ENCODE results near the gene VPS4B.
"Not testable (repeated sequence)": the region's sequence is repeated elsewhere in the genome, so short reads cannot be mapped to it uniquely, and the experiment has no call there.

Gene VPS4B

GRCh38 chr18:63366213-63367052, 55.8 kb downstream of the VPS4B start:
- WGBS (ENCODE audit: insufficient coverage), result 0% methylated on average over 51 of the region's 65 CpGs
- peaks cover 5 to 26% (median 20%) of the 10 kb centered on the region in 4 experiments for H3K4me1 ChIP-seq (ENCODE audit: control extremely low read depth in 1 of 4, control insufficient read depth in 4 of 4, insufficient read depth in 4 of 4, low read length in 3 of 4)
- DNase-seq, result peak; percentile 37 to 81 (median 73)
- H3K4me3 ChIP-seq (ENCODE audit: control insufficient read depth in 1 of 7, extremely low read depth in 1 of 7, insufficient read depth in 4 of 7, low read depth in 2 of 7, low read length in 6 of 7), result peak overlapping the region; percentile 74 to 99 (median 92)
- CTCF ChIA-PET, result interaction anchor here (0.8 to 3.2 kb wide), 6 partner anchors 9 to 72 kb away, joined by 3 to 15 read pairs (median 6); no protein-coding TSS in a partner anchor
- POLR2A ChIA-PET, result interaction anchor here (0.6 to 1.3 kb wide), 2 partner anchors 13 to 56 kb away, joined by 3 read pairs; partner anchors contain the start of gene VPS4B
- peak overlapping the region in 1 of 2 experiments; percentile 84 for H3K27ac ChIP-seq (ENCODE audit: insufficient read depth in 1 of 2, low read depth in 1 of 2, low read length in 2 of 2, poor library complexity in 1 of 2, severe bottlenecking in 2 of 2)
- H3K27me3 ChIP-seq (replicated peaks in 2 of 5; ENCODE audit: control insufficient read depth in 4 of 5, insufficient read depth in 5 of 5, low read length in 4 of 5), result no peaks in the 10 kb centered on the region
- H3K9me3 ChIP-seq (ENCODE audit: control extremely low read depth in 1 of 5, control insufficient read depth in 4 of 5, insufficient read depth in 2 of 5, low read depth in 1 of 5, low read length in 4 of 5), result peaks cover 0 to 7% (median 5%) of the 10 kb centered on the region in 5 experiments
- peaks cover 0 to 19% (median 7%) of the 10 kb centered on the region in 4 experiments for H3K36me3 ChIP-seq (ENCODE audit: control insufficient read depth in 4 of 4, insufficient read depth in 4 of 4, low read length in 3 of 4)

DNA sequence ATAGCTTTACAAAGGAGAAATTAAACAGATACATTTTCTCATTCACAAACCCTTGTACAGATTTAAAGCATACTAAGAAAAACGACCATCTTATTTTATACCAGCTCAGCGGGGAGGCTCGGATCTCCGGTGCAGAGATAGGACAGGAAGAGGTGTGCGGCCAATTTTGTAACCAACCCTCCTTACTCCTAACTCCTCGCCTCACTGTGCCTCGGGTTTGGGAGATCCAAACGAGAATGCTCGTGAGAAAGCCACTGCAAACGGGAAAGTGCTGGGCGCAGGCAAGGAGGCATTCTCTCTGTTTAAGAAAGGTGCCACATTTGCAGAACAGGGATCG, 56.4 kb downstream of the VPS4B start:
- ChIA-PET CTCF (interaction anchor here (0.8 to 3.2 kb wide), 6 partner anchors 8 to 73 kb away, joined by 3 to 15 read pairs (median 6); no protein-coding TSS in a partner anchor), POLR2A (interaction anchor here (0.7 to 1.3 kb wide), 2 partner anchors 57 to 62 kb away, joined by 3 read pairs; partner anchors contain the start of gene VPS4B)
- peaks cover 5 to 26% (median 20%) of the 10 kb centered on the region in 4 experiments for H3K4me1 ChIP-seq (ENCODE audit: control extremely low read depth in 1 of 4, control insufficient read depth in 4 of 4, insufficient read depth in 4 of 4, low read length in 3 of 4)
- H3K36me3 ChIP-seq (ENCODE audit: control insufficient read depth in 4 of 4, insufficient read depth in 4 of 4, low read length in 3 of 4), result peaks cover 0 to 23% (median 7%) of the 10 kb centered on the region in 4 experiments
- WGBS (ENCODE audit: insufficient coverage), result 3% methylated on average over 10 of the region's 12 CpGs
- no peaks in the 10 kb centered on the region for H3K27me3 ChIP-seq (replicated peaks in 2 of 5; ENCODE audit: control insufficient read depth in 4 of 5, insufficient read depth in 5 of 5, low read length in 4 of 5)
- peaks cover 0 to 7% (median 5%) of the 10 kb centered on the region in 5 experiments for H3K9me3 ChIP-seq (ENCODE audit: control extremely low read depth in 1 of 5, control insufficient read depth in 4 of 5, insufficient read depth in 2 of 5, low read depth in 1 of 5, low read length in 4 of 5)
- peak in 1 of 3 donors; percentile 1 for DNase-seq
- H3K27ac ChIP-seq (ENCODE audit: insufficient read depth in 1 of 2, low read depth in 1 of 2, low read length in 2 of 2, poor library complexity in 1 of 2, severe bottlenecking in 2 of 2), result no peak overlapping the region
- H3K4me3 ChIP-seq (ENCODE audit: control insufficient read depth in 1 of 7, extremely low read depth in 1 of 7, insufficient read depth in 4 of 7, low read depth in 2 of 7, low read length in 6 of 7), result peak overlapping the region; percentile 74 to 99 (median 92)

DNA sequence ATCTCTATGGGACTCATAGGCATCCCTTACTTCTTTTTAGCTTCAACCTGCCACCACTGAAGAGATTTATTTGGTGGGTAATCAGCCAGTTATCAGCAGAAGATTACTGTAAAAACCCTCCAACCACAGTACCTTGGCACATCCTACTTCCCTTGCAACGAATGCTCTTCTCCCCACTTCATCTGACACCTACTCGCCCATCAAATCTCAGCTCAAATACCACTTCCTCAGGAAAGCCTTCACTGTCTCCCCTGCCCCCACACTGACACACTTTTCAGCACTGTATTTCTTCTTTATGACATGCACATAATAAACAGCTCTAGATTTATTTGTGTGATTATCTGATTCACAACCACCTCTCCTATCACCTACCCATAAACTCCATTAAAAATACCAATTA, 58.3 kb downstream of the VPS4B start:
- Histone ChIP-seq H3K27ac (ENCODE audit: insufficient read depth in 1 of 2, low read depth in 1 of 2, low read length in 2 of 2, poor library complexity in 1 of 2, severe bottlenecking in 2 of 2) (no peak overlapping the region), H3K4me3 (ENCODE audit: control insufficient read depth in 1 of 7, extremely low read depth in 1 of 7, insufficient read depth in 4 of 7, low read depth in 2 of 7, low read length in 6 of 7) (no peak overlapping the region), H3K27me3 (replicated peaks in 2 of 5; ENCODE audit: control insufficient read depth in 4 of 5, insufficient read depth in 5 of 5, low read length in 4 of 5) (no peaks in the 10 kb centered on the region), H3K36me3 (ENCODE audit: control insufficient read depth in 4 of 4, insufficient read depth in 4 of 4, low read length in 3 of 4) (peaks cover 6 to 33% (median 17%) of the 10 kb centered on the region in 4 experiments), H3K4me1 (ENCODE audit: control extremely low read depth in 1 of 4, control insufficient read depth in 4 of 4, insufficient read depth in 4 of 4, low read length in 3 of 4) (peaks cover 5 to 26% (median 20%) of the 10 kb centered on the region in 4 experiments), H3K9me3 (ENCODE audit: control extremely low read depth in 1 of 5, control insufficient read depth in 4 of 5, insufficient read depth in 2 of 5, low read depth in 1 of 5, low read length in 4 of 5) (peaks cover 0 to under 1% (median 0%) of the 10 kb centered on the region in 5 experiments)
- ChIA-PET POLR2A (no interaction called here), CTCF (interaction anchor here (0.9 to 3.2 kb wide), 4 partner anchors 41 to 75 kb away, joined by 3 to 15 read pairs (median 4); no protein-coding TSS in a partner anchor)
- DNase-seq, result peak in 2 of 3 donors; percentile 21 to 31
- WGBS (ENCODE audit: insufficient coverage), result 17% methylated on average over 2 of the region's 2 CpGs

DNA sequence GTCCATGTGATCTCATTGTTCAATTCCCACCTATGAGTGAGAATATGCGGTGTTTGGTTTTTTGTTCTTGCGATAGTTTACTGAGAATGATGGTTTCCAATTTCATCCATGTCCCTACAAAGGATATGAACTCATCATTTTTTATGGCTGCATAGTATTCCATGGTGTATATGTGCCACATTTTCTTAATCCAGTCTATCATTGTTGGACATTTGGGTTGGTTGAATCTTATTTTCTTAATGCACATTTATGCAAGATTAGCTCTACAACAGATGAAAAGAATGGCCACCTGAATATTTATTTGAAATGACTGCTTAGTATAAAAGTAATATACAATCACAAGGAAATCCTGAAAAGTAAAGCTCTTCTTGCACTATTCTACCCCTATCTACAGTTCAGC, 58.9 kb downstream of the VPS4B start:
- WGBS (ENCODE audit: insufficient coverage), result no CpG with 5 or more reads among the region's 2 CpGs
- CTCF ChIA-PET, result interaction anchor here (0.9 to 3.2 kb wide), 5 partner anchors 54 to 83 kb away, joined by 3 to 15 read pairs (median 3); no protein-coding TSS in a partner anchor

DNA sequence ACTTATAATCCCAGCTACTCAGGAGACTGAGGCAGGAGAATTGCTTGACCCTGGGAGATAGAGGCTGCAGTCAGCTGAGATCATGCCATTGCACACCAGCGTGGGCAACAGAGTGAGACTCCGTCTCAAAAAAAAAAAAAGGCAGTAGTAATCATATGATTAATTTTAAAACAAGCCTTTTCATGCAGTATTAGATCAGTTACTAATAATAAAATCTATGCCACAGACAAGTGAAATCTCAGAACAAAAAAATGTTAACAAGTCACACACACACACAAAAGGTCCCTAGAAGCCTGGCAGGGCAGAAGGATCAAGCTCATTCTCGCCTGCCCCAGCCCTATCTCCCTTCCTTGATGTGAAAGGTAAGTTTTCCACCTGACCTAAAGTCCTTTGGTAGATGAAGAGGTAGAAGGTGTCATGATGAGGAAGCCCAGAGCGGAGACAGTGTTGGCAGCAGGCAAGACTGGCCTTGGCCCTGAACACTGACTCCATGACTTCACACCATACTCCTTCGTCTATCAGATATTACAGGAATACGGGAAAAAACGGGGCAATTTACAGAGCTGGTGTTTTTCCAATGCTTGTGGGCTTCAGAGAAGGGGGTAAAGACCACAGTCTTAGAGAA, 65.9 kb downstream of the VPS4B start:
- ChIA-PET CTCF (interaction anchor here (0.5 to 1.0 kb wide), 2 partner anchors 12 to 341 kb away, joined by 3 read pairs; no protein-coding TSS in a partner anchor), POLR2A (interaction anchor here (0.5 kb wide), 1 partner anchor 9 kb away, joined by 5 read pairs; no protein-coding TSS in a partner anchor)
- no peaks in the 10 kb centered on the region for H3K27me3 ChIP-seq (replicated peaks in 2 of 5; ENCODE audit: control insufficient read depth in 4 of 5, insufficient read depth in 5 of 5, low read length in 4 of 5)
- WGBS (ENCODE audit: insufficient coverage), result 100% methylated on average over 2 of the region's 7 CpGs
- H3K9me3 ChIP-seq (ENCODE audit: control extremely low read depth in 1 of 5, control insufficient read depth in 4 of 5, insufficient read depth in 2 of 5, low read depth in 1 of 5, low read length in 4 of 5), result no peaks in the 10 kb centered on the region
- H3K4me1 ChIP-seq (ENCODE audit: control extremely low read depth in 1 of 4, control insufficient read depth in 4 of 4, insufficient read depth in 4 of 4, low read length in 3 of 4), result no peaks in the 10 kb centered on the region
- DNase-seq, result no peak
- H3K4me3 ChIP-seq (ENCODE audit: control insufficient read depth in 1 of 7, extremely low read depth in 1 of 7, insufficient read depth in 4 of 7, low read depth in 2 of 7, low read length in 6 of 7), result no peak overlapping the region
- H3K27ac ChIP-seq (ENCODE audit: insufficient read depth in 1 of 2, low read depth in 1 of 2, low read length in 2 of 2, poor library complexity in 1 of 2, severe bottlenecking in 2 of 2), result no peak overlapping the region
- peaks cover 15 to 73% (median 44%) of the 10 kb centered on the region in 4 experiments for H3K36me3 ChIP-seq (ENCODE audit: control insufficient read depth in 4 of 4, insufficient read depth in 4 of 4, low read length in 3 of 4)

More for the DNA sequence above, 58.9 kb downstream of the VPS4B start:
- Histone ChIP-seq H3K36me3 (ENCODE audit: control insufficient read depth in 4 of 4, insufficient read depth in 4 of 4, low read length in 3 of 4) (peaks cover 6 to 36% (median 18%) of the 10 kb centered on the region in 4 experiments), H3K4me1 (ENCODE audit: control extremely low read depth in 1 of 4, control insufficient read depth in 4 of 4, insufficient read depth in 4 of 4, low read length in 3 of 4) (peaks cover 5 to 26% (median 20%) of the 10 kb centered on the region in 4 experiments)
- H3K4me3 ChIP-seq (ENCODE audit: control insufficient read depth in 1 of 7, extremely low read depth in 1 of 7, insufficient read depth in 4 of 7, low read depth in 2 of 7, low read length in 6 of 7); H3K27me3 ChIP-seq (replicated peaks in 2 of 5; ENCODE audit: control insufficient read depth in 4 of 5, insufficient read depth in 5 of 5, low read length in 4 of 5); POLR2A ChIA-PET; H3K9me3 ChIP-seq (ENCODE audit: control extremely low read depth in 1 of 5, control insufficient read depth in 4 of 5, insufficient read depth in 2 of 5, low read depth in 1 of 5, low read length in 4 of 5); H3K27ac ChIP-seq (ENCODE audit: insufficient read depth in 1 of 2, low read depth in 1 of 2, low read length in 2 of 2, poor library complexity in 1 of 2, severe bottlenecking in 2 of 2); DNase-seq: not testable (repeated sequence)

DNA sequence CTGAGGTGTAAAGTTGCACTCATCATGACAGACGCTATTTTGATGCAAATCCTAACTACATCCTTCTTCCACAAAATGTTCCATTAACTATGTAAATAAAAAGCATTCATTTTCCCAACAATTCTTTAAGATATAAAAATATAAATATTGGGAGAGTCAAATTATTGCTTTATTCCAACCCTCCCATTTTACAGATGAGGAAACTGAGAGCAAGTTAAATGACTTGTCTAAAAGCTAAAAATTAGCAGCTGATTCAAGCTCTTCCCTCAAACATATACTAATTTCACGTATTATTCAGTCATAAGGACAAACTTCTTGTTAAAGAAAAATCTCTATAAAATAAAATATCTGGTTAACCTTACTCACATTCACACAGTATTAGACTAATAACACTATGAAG, 72.0 kb downstream of the VPS4B start:
- WGBS (ENCODE audit: insufficient coverage), result no CpG with 5 or more reads among the region's 2 CpGs
- Histone ChIP-seq H3K4me1 (ENCODE audit: control extremely low read depth in 1 of 4, control insufficient read depth in 4 of 4, insufficient read depth in 4 of 4, low read length in 3 of 4) (no peaks in the 10 kb centered on the region), H3K36me3 (ENCODE audit: control insufficient read depth in 4 of 4, insufficient read depth in 4 of 4, low read length in 3 of 4) (peaks cover 11 to 88% (median 56%) of the 10 kb centered on the region in 4 experiments), H3K27ac (ENCODE audit: insufficient read depth in 1 of 2, low read depth in 1 of 2, low read length in 2 of 2, poor library complexity in 1 of 2, severe bottlenecking in 2 of 2) (no peak overlapping the region), H3K9me3 (ENCODE audit: control extremely low read depth in 1 of 5, control insufficient read depth in 4 of 5, insufficient read depth in 2 of 5, low read depth in 1 of 5, low read length in 4 of 5) (no peaks in the 10 kb centered on the region), H3K27me3 (replicated peaks in 2 of 5; ENCODE audit: control insufficient read depth in 4 of 5, insufficient read depth in 5 of 5, low read length in 4 of 5) (no peaks in the 10 kb centered on the region), H3K4me3 (ENCODE audit: control insufficient read depth in 1 of 7, extremely low read depth in 1 of 7, insufficient read depth in 4 of 7, low read depth in 2 of 7, low read length in 6 of 7) (no peak overlapping the region)
- no peak for DNase-seq
- POLR2A ChIA-PET, result interaction anchor here (1.0 kb wide), 1 partner anchor 86 kb away, joined by 3 read pairs; no protein-coding TSS in a partner anchor
- CTCF ChIA-PET, result interaction anchor here (1.0 to 2.2 kb wide), 4 partner anchors 10 to 89 kb away, joined by 3 to 7 read pairs (median 3); no protein-coding TSS in a partner anchor

All from common myeloid progenitor, CD34-positive (primary cell).